ENCODE results near the gene SAMD4A.

- TF ChIP-seq CTCF (conservative IDR thresholded peaks at IDR 0.05; ENCODE audit: low read depth, low read length), result no peak
- TF ChIP-seq POLR2A (IDR thresholded peaks at IDR 0.05; ENCODE audit: low read depth, low read length), result no peak
- no peak for TF ChIP-seq MXI1 (IDR thresholded peaks at IDR 0.05; ENCODE audit: borderline replicate concordance, low read depth, low read length)
- no peak for TF ChIP-seq BHLHE40 (IDR thresholded peaks at IDR 0.05; ENCODE audit: low read depth, low read length)
- TF ChIP-seq USF2 (IDR thresholded peaks at IDR 0.05; ENCODE audit: low read depth, low read length), result no peak
- no peak for TF ChIP-seq RAD21 (IDR thresholded peaks at IDR 0.05; ENCODE audit: low read length)
Observed at GRCh38 chr14:54706769-54707168, 139.8 kb downstream of the SAMD4A start.
